ENCODE data around the gene TPTE2. TPM values are rescaled to one million over a fixed set of nuclear protein-coding genes. Genes with fewer than 3 reads are reported as not detected.
"Not testable (repeated sequence)": the region's sequence is repeated elsewhere in the genome, so short reads cannot be mapped to it uniquely, and the experiment has no call there.

TPTE2 gene
- polyA plus RNA-seq, 1 donor (not counting 4 experiments of a cell fraction or from before 2014, with no cell fraction given) = not detected

GRCh38 chr13:19561585-19561984 lies 253 bp upstream of the TPTE2 start:
- H2AFZ ChIP-seq (ENCODE audit: control insufficient read depth, low read length) = no peak overlapping the region
- H3K9ac ChIP-seq (ENCODE audit: control insufficient read depth, extremely low read depth, insufficient read depth, low read length) = no peak overlapping the region
- H3K4me2 ChIP-seq (ENCODE audit: control insufficient read depth, extremely low read depth, insufficient read depth, low read depth, low read length) = no peak overlapping the region
- dilution Hi-C loops (cut with MboI; ENCODE audit: extremely low pct_ligation_motif_present, low sequenced_read_pairs) = no loop called here
- no peaks in the 10 kb centered on the region for H4K20me1 ChIP-seq (ENCODE audit: control insufficient read depth, extremely low read depth, insufficient read depth, low read length)
- no peaks in the 10 kb centered on the region for H3K9me1 ChIP-seq (ENCODE audit: control insufficient read depth, extremely low read depth, insufficient read depth, low read length)
- no peak overlapping the region for H3K27ac ChIP-seq (ENCODE audit: control insufficient read depth, insufficient read depth, low read length)
- no peaks in the 10 kb centered on the region for H3K27me3 ChIP-seq (ENCODE audit: control insufficient read depth, extremely low read depth, insufficient read depth, low read length)
- no peaks in the 10 kb centered on the region for H3K79me2 ChIP-seq (ENCODE audit: control insufficient read depth, insufficient read depth, low read length)
- FAIRE-seq = no peak
- no peaks in the 10 kb centered on the region for H3K9me3 ChIP-seq (ENCODE audit: control insufficient read depth, low read depth, low read length)
- H3K4me1 ChIP-seq (ENCODE audit: control insufficient read depth, extremely low read depth, insufficient read depth, low read length) = no peaks in the 10 kb centered on the region
- no peak overlapping the region for H3K4me3 ChIP-seq (ENCODE audit: control insufficient read depth in 2 of 3, extremely low read depth in 1 of 3, insufficient read depth in 2 of 3, low read depth in 1 of 3, low read length in 3 of 3)
- H3K36me3 ChIP-seq (ENCODE audit: control insufficient read depth in 2 of 2, extremely low read depth in 1 of 2, insufficient read depth in 2 of 2, low read length in 2 of 2) = no peaks in the 10 kb centered on the region
- TF ChIP-seq EZH2 (IDR thresholded peaks at IDR 0.05; ENCODE audit: low read length) = no peak
- no peak for TF ChIP-seq CTCF (optimal IDR thresholded peaks at IDR 0.05 in 1 of 3, IDR thresholded peaks at IDR 0.05 in 1 of 3, conservative IDR thresholded peaks at IDR 0.05 in 1 of 3; ENCODE audit: extremely low read depth in 1 of 3, insufficient read depth in 2 of 3, low read length in 3 of 3)
- no peak for DNase-seq (ENCODE audit: low read depth, low spot score)

GRCh38 chr13:19560672-19561071 lies 660 bp downstream of the TPTE2 start:
- H3K9me1 ChIP-seq (ENCODE audit: control insufficient read depth, extremely low read depth, insufficient read depth, low read length); H3K4me3 ChIP-seq (ENCODE audit: control insufficient read depth in 2 of 3, extremely low read depth in 1 of 3, insufficient read depth in 2 of 3, low read depth in 1 of 3, low read length in 3 of 3); H3K9me3 ChIP-seq (ENCODE audit: control insufficient read depth, low read depth, low read length); H4K20me1 ChIP-seq (ENCODE audit: control insufficient read depth, extremely low read depth, insufficient read depth, low read length); H3K36me3 ChIP-seq (ENCODE audit: control insufficient read depth in 2 of 2, extremely low read depth in 1 of 2, insufficient read depth in 2 of 2, low read length in 2 of 2); H3K4me2 ChIP-seq (ENCODE audit: control insufficient read depth, extremely low read depth, insufficient read depth, low read depth, low read length); H2AFZ ChIP-seq (ENCODE audit: control insufficient read depth, low read length); DNase-seq (ENCODE audit: low read depth, low spot score); H3K79me2 ChIP-seq (ENCODE audit: control insufficient read depth, insufficient read depth, low read length); dilution Hi-C loops (cut with MboI; ENCODE audit: extremely low pct_ligation_motif_present, low sequenced_read_pairs); H3K27me3 ChIP-seq (ENCODE audit: control insufficient read depth, extremely low read depth, insufficient read depth, low read length); H3K4me1 ChIP-seq (ENCODE audit: control insufficient read depth, extremely low read depth, insufficient read depth, low read length); H3K27ac ChIP-seq (ENCODE audit: control insufficient read depth, insufficient read depth, low read length); FAIRE-seq; H3K9ac ChIP-seq (ENCODE audit: control insufficient read depth, extremely low read depth, insufficient read depth, low read length): not testable (repeated sequence)

- H3K4me1 ChIP-seq (ENCODE audit: control insufficient read depth, extremely low read depth, insufficient read depth, low read length); H4K20me1 ChIP-seq (ENCODE audit: control insufficient read depth, extremely low read depth, insufficient read depth, low read length); H3K4me2 ChIP-seq (ENCODE audit: control insufficient read depth, extremely low read depth, insufficient read depth, low read depth, low read length); DNase-seq (ENCODE audit: low read depth, low spot score); dilution Hi-C loops (cut with MboI; ENCODE audit: extremely low pct_ligation_motif_present, low sequenced_read_pairs); H3K27me3 ChIP-seq (ENCODE audit: control insufficient read depth, extremely low read depth, insufficient read depth, low read length); H3K9me3 ChIP-seq (ENCODE audit: control insufficient read depth, low read depth, low read length); H3K9me1 ChIP-seq (ENCODE audit: control insufficient read depth, extremely low read depth, insufficient read depth, low read length); H3K36me3 ChIP-seq (ENCODE audit: control insufficient read depth in 2 of 2, extremely low read depth in 1 of 2, insufficient read depth in 2 of 2, low read length in 2 of 2); H3K27ac ChIP-seq (ENCODE audit: control insufficient read depth, insufficient read depth, low read length); H3K79me2 ChIP-seq (ENCODE audit: control insufficient read depth, insufficient read depth, low read length); H3K4me3 ChIP-seq (ENCODE audit: control insufficient read depth in 2 of 3, extremely low read depth in 1 of 3, insufficient read depth in 2 of 3, low read depth in 1 of 3, low read length in 3 of 3); H2AFZ ChIP-seq (ENCODE audit: control insufficient read depth, low read length); H3K9ac ChIP-seq (ENCODE audit: control insufficient read depth, extremely low read depth, insufficient read depth, low read length); FAIRE-seq: not testable (repeated sequence)
These were observed 1.6 kb downstream of the TPTE2 start for GRCh38 chr13:19559739-19560138.

GRCh38 chr13:19557287-19557686 lies 4.0 kb downstream of the TPTE2 start:
- H4K20me1 ChIP-seq (ENCODE audit: control insufficient read depth, extremely low read depth, insufficient read depth, low read length); DNase-seq (ENCODE audit: low read depth, low spot score); H3K79me2 ChIP-seq (ENCODE audit: control insufficient read depth, insufficient read depth, low read length); H3K4me2 ChIP-seq (ENCODE audit: control insufficient read depth, extremely low read depth, insufficient read depth, low read depth, low read length); H3K9me1 ChIP-seq (ENCODE audit: control insufficient read depth, extremely low read depth, insufficient read depth, low read length); H3K27ac ChIP-seq (ENCODE audit: control insufficient read depth, insufficient read depth, low read length); H3K4me3 ChIP-seq (ENCODE audit: control insufficient read depth in 2 of 3, extremely low read depth in 1 of 3, insufficient read depth in 2 of 3, low read depth in 1 of 3, low read length in 3 of 3); dilution Hi-C loops (cut with MboI; ENCODE audit: extremely low pct_ligation_motif_present, low sequenced_read_pairs); H3K27me3 ChIP-seq (ENCODE audit: control insufficient read depth, extremely low read depth, insufficient read depth, low read length); H3K4me1 ChIP-seq (ENCODE audit: control insufficient read depth, extremely low read depth, insufficient read depth, low read length); FAIRE-seq; H3K9me3 ChIP-seq (ENCODE audit: control insufficient read depth, low read depth, low read length); H3K9ac ChIP-seq (ENCODE audit: control insufficient read depth, extremely low read depth, insufficient read depth, low read length); H3K36me3 ChIP-seq (ENCODE audit: control insufficient read depth in 2 of 2, extremely low read depth in 1 of 2, insufficient read depth in 2 of 2, low read length in 2 of 2); H2AFZ ChIP-seq (ENCODE audit: control insufficient read depth, low read length): not testable (repeated sequence)

Measured in keratinocyte (primary cell).